Bronchial epithelial cell (primary cell): Measurements from ENCODE around the gene TRAPPC12. TPM values are rescaled to one million over a fixed set of nuclear protein-coding genes. Genes with fewer than 3 reads are reported as not detected.

Experiments
- DNase-seq: peaks from one replicate; pipeline ENCODE4 v3.0.0-alpha.2; 2010; ENCODE audit warnings: low read depth
- FAIRE-seq: peaks from 2 replicates; lab custom pipeline; 2011; peaks lifted over from hg19 to GRCh38; lab: Jason Lieb, UNC
- H3K27me3 ChIP-seq: 2 replicates; pipeline ENCODE4 v1.5.1; 2011; ENCODE audit warnings: low read length; ENCODE audit not compliant: control insufficient read depth, insufficient read depth
- H3K36me3 ChIP-seq: 2 replicates; pipeline ENCODE4 v1.5.1; 2011; ENCODE audit warnings: low read length; ENCODE audit not compliant: control insufficient read depth, insufficient read depth
- H3K4me3 ChIP-seq: 2 replicates; pipeline ENCODE4 v1.5.1; 2011; ENCODE audit warnings: mild to moderate bottlenecking, low read depth, low read length, control low read depth
- CTCF ChIP-seq: IDR thresholded peaks from 2 replicates; pipeline ENCODE4 v1.5.1; 2011; ENCODE audit warnings: mild to moderate bottlenecking, moderate library complexity, low read length, control low read depth, inconsistent platforms; ENCODE audit not compliant: insufficient read depth, severe bottlenecking
- total RNA-seq: library from RNA; depleted of rRNA; stranded (reverse); fragments of >200 nt; gene quantifications from 2 replicates; pipeline ENCODE4 v1.2.1, GENCODE V29; 2014

TRAPPC12 gene
- total RNA-seq, 1 donor from 2014 or later, result 52.9 TPM

- TF ChIP-seq CTCF, result no peak
- H3K27me3 ChIP-seq, result no peaks in the 10 kb centered on the region
- FAIRE-seq, result no peak
- H3K4me3 ChIP-seq, result no peak overlapping the region
- DNase-seq, result no peak
- peaks cover 5% of the 10 kb centered on the region for H3K36me3 ChIP-seq
Measured at GRCh38 chr2:3340144-3340543, 39.4 kb upstream of the TRAPPC12 start.

GRCh38 chr2:3341336-3341735 lies 38.2 kb upstream of the TRAPPC12 start:
- Histone ChIP-seq H3K27me3 (no peaks in the 10 kb centered on the region), H3K4me3 (no peak overlapping the region), H3K36me3 (peaks cover 3% of the 10 kb centered on the region)
- no peak for DNase-seq
- FAIRE-seq, result no peak
- no peak for TF ChIP-seq CTCF

- DNase-seq, result no peak
- Histone ChIP-seq H3K27me3 (no peaks in the 10 kb centered on the region), H3K36me3 (peaks cover 3% of the 10 kb centered on the region), H3K4me3 (no peak overlapping the region)
- no peak for FAIRE-seq
- no peak for TF ChIP-seq CTCF
Measured at GRCh38 chr2:3342324-3342723, 37.2 kb upstream of the TRAPPC12 start.

- no peaks in the 10 kb centered on the region for H3K27me3 ChIP-seq
- no peak for FAIRE-seq
- no peak for DNase-seq
- TF ChIP-seq CTCF, result no peak
- no peak overlapping the region for H3K4me3 ChIP-seq
- peaks cover 4% of the 10 kb centered on the region for H3K36me3 ChIP-seq
Measured at GRCh38 chr2:3343012-3343411, 36.5 kb upstream of the TRAPPC12 start.

- H3K27me3 ChIP-seq, result no peaks in the 10 kb centered on the region
- no peak for FAIRE-seq
- no peak for TF ChIP-seq CTCF
- no peak overlapping the region for H3K4me3 ChIP-seq
- DNase-seq, result no peak
- peaks cover 5% of the 10 kb centered on the region for H3K36me3 ChIP-seq
Measured at GRCh38 chr2:3344897-3345296, 34.6 kb upstream of the TRAPPC12 start.

GRCh38 chr2:3345621-3346020 lies 33.9 kb upstream of the TRAPPC12 start:
- H3K27me3 ChIP-seq, result no peaks in the 10 kb centered on the region
- H3K36me3 ChIP-seq, result peaks cover 5% of the 10 kb centered on the region
- no peak for FAIRE-seq
- DNase-seq, result no peak
- no peak overlapping the region for H3K4me3 ChIP-seq
- no peak for TF ChIP-seq CTCF
